Chondrocyte (in vitro differentiated cells): ENCODE measurements around the gene CES4A. TPM values are rescaled to one million over a fixed set of nuclear protein-coding genes. Genes with fewer than 3 reads are reported as not detected.

Experiments
- DNase-seq: peaks from one replicate; pipeline ENCODE4 v3.0.0; 2021; ENCODE audit warnings: mixed read lengths, low spot score
- H3K27ac Mint-ChIP-seq: one replicate; pipeline ENCODE4 v1.8.0; 2021; ENCODE audit warnings: mild to moderate bottlenecking, moderate library complexity, mixed read lengths; ENCODE audit not compliant: unreplicated experiment
- H3K27me3 Mint-ChIP-seq: 2 replicates; pipeline ENCODE4 v1.8.0; 2021; ENCODE audit warnings: low read depth, mixed read lengths
- H3K36me3 Mint-ChIP-seq: 2 replicates; pipeline ENCODE4 v1.8.0; 2021; ENCODE audit warnings: low read depth, mixed read lengths
- H3K4me1 Mint-ChIP-seq: 2 replicates; pipeline ENCODE4 v1.8.0; 2021; ENCODE audit warnings: low read depth, mild to moderate bottlenecking, mixed read lengths
- H3K4me3 Mint-ChIP-seq: one replicate; pipeline ENCODE4 v1.8.0; 2021; ENCODE audit warnings: mild to moderate bottlenecking, moderate library complexity, mixed read lengths; ENCODE audit not compliant: unreplicated experiment
- H3K9me3 Mint-ChIP-seq: 2 replicates; pipeline ENCODE4 v1.8.0; 2021; ENCODE audit warnings: low read depth, mixed read lengths
- CTCF ChIP-seq: fragments of 200-600 bp; sonication (generic); IDR thresholded peaks from 2 replicates; pipeline ENCODE4 v1.5.0; 2021; ENCODE audit warnings: antibody characterized with exemption, mild to moderate bottlenecking, moderate library complexity
- total RNA-seq: library from RNA; stranded (reverse); gene quantifications from 3 replicates; pipeline ENCODE4 v1.2.1, GENCODE V29; 2021

The CES4A gene
- total RNA-seq, 1 donor from 2014 or later: 2.6 TPM

GRCh38 chr16:66958857-66959703, 29.3 kb upstream of the CES4A start:
- Mint-ChIP-seq H3K9me3 (no peaks in the 10 kb centered on the region), H3K4me1 (no peaks in the 10 kb centered on the region), H3K36me3 (no peaks in the 10 kb centered on the region), H3K27me3 (peaks cover 20% of the 10 kb centered on the region), H3K4me3 (no peak overlapping the region), H3K27ac (no peak overlapping the region)
- no peak for TF ChIP-seq CTCF
- no peak for DNase-seq

- no peak for DNase-seq
- Mint-ChIP-seq H3K27me3 (peaks cover 24% of the 10 kb centered on the region), H3K9me3 (no peaks in the 10 kb centered on the region), H3K4me1 (no peaks in the 10 kb centered on the region), H3K27ac (no peak overlapping the region), H3K36me3 (no peaks in the 10 kb centered on the region), H3K4me3 (no peak overlapping the region)
- no peak for TF ChIP-seq CTCF
Observed at GRCh38 chr16:66959704-66960161, 28.7 kb upstream of the CES4A start.

GRCh38 chr16:66960270-66960669, 28.1 kb upstream of the CES4A start:
- no peaks in the 10 kb centered on the region for H3K36me3 Mint-ChIP-seq
- no peak overlapping the region for H3K27ac Mint-ChIP-seq
- peaks cover 28% of the 10 kb centered on the region for H3K27me3 Mint-ChIP-seq
- TF ChIP-seq CTCF: no peak
- DNase-seq: no peak
- no peaks in the 10 kb centered on the region for H3K9me3 Mint-ChIP-seq
- no peaks in the 10 kb centered on the region for H3K4me1 Mint-ChIP-seq
- no peak overlapping the region for H3K4me3 Mint-ChIP-seq

GRCh38 chr16:66961065-66961744, 27.2 kb upstream of the CES4A start, which contains the start of gene CES3:
CES3 (plus strand) TSS chr16:66961266; CDS start chr16:66961308, 42 bp downstream.
- DNase-seq: no peak

More at GRCh38 chr16:66961065-66961744, 27.2 kb upstream of the CES4A start, which contains the start of gene CES3:
- Mint-ChIP-seq H3K4me3 (no peak within 1 kb of the TSS), H3K27ac (no peak within 1 kb of the TSS), H3K4me1 (no peaks in the 10 kb centered on the region), H3K36me3 (no peaks in the 10 kb centered on the region), H3K27me3 (peaks cover 31% of the 10 kb centered on the region), H3K9me3 (no peaks in the 10 kb centered on the region)
- TF ChIP-seq CTCF: peak; percentile 83
